Measurements from ENCODE around the gene PIP5K1C.

DNA sequence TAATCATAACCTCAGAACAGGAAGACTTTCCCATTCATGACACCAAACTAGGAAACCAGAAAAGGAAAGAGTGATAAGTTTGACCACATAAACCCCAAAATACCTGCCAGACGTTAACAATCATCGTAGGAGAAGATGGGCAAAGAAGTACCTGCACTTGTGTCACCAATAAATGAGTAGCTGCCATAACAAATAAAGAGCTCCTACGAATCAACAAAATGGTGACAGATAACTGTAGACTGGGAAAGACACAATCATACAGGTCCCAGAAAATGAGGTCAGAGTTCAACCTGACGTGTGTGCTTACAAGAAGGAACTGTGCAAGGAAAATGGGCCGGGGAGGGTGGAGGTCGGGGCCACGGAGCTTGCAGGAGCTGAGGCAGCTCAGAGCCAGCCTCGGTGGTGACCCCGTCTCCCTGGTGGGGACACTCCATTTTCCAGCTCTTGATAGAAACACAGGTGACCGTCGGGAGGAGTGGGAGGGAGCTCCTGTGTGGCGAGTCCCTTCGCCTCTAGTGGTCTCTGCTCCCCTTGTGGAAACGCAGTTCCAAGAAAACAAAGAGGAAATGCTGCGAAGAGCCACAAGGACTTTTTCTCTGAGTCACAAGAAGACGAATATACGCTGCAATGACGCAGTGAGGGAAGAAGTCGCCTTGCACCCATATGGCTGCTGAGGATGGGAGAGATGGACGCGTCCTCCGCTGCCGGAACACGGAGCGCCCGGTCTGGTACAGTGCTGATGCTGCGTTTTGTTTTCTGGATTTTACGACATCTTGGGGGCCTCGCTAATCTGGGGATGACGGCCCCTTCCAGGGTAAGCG lies 9.5 kb downstream of the PIP5K1C start:
- TF ChIP-seq, protein P1, sequence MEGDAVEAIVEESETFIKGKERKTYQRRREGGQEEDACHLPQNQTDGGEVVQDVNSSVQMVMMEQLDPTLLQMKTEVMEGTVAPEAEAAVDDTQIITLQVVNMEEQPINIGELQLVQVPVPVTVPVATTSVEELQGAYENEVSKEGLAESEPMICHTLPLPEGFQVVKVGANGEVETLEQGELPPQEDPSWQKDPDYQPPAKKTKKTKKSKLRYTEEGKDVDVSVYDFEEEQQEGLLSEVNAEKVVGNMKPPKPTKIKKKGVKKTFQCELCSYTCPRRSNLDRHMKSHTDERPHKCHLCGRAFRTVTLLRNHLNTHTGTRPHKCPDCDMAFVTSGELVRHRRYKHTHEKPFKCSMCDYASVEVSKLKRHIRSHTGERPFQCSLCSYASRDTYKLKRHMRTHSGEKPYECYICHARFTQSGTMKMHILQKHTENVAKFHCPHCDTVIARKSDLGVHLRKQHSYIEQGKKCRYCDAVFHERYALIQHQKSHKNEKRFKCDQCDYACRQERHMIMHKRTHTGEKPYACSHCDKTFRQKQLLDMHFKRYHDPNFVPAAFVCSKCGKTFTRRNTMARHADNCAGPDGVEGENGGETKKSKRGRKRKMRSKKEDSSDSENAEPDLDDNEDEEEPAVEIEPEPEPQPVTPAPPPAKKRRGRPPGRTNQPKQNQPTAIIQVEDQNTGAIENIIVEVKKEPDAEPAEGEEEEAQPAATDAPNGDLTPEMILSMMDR (IDR thresholded peaks at IDR 0.05) = no peak
- TF ChIP-seq POLR2A (IDR thresholded peaks at IDR 0.05; ENCODE audit: low read depth) = no peak
- no peak for TF ChIP-seq POLR2AphosphoS5 (IDR thresholded peaks at IDR 0.05)
